ENCODE measurements around the gene OR2T1.
"Not testable (repeated sequence)": the region's sequence is repeated elsewhere in the genome, so short reads cannot be mapped to it uniquely, and the experiment has no call there.

GRCh38 chr1:248438668-248439067 is 35.8 kb downstream of the OR2T1 start:
- not testable (repeated sequence) for TF ChIP-seq CTCF, POLR2A, POLR2AphosphoS5 (IDR thresholded peaks at IDR 0.05)
